ENCODE results near the gene CBR1.

The CBR1 gene

DNA sequence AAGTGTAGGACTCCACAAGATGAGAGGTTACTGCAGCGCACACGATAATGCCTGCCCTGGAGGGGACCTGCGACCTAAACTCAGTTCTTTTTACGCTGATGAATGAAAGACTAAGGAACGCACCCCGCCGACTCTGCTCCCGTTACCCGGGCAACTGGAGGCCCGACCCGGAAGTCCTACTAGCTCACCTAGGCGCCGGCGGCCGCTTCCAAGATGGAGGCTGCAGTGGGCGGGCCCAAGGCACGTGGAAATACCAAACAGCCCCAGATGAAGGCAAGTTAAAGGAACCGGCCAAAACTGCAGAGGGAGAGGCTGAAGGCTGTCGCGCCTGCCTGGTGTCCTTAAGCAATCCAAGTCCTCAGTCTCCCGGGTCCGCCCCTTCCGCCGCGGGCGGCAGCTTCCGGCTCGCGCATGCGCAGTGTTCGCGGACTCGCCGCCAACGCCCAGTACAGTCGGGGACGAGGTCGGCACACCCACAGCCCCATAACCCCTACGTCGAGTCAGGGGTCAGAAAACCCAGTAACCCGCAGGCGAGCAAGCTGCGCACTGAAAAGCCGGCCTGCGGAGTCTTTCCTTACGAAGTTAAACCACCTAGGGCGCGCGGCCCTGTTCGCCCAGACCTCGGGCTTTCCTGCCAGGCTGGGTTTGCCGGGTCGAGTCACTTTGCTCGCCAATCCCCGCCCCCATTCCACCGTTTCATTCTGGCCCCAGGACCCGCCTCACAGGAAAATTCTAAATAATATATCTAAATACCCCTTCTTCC is 9.5 kb upstream of the CBR1 start, which contains the start of gene SETD4:
SETD4 (minus strand) TSS at position 368 of the 763 bp plus-strand sequence. CDS start 1,638 bp downstream, outside the sequence.
- WGBS, 2 donors (ENCODE audit: extremely low coverage in 2 of 2, insufficient read length in 2 of 2, insufficient replicate concordance in 1 of 2): no CpG with 5 or more reads among the region's 57 CpGs
- no peak within 1 kb of the TSS for H2BK12ac ChIP-seq (ENCODE audit: low read length)
- peak; percentile 88 for DNase-seq (ENCODE audit: low spot score)
- peak within 1 kb of the TSS; percentile 81 for H3K4me2 ChIP-seq (ENCODE audit: insufficient read depth, low read length, poor library complexity, severe bottlenecking)
- H3K14ac ChIP-seq (ENCODE audit: low read length): peak within 1 kb of the TSS; percentile 3
- H3K4ac ChIP-seq (ENCODE audit: low read length): no peak within 1 kb of the TSS
- peak within 1 kb of the TSS; percentile 4 for H2BK15ac ChIP-seq (ENCODE audit: low read length)
- H3K36me3 ChIP-seq (replicated peaks in 1 of 2; ENCODE audit: control insufficient read depth in 2 of 2, insufficient read depth in 2 of 2, low read length in 2 of 2): peaks cover 18 to 36% of the 10 kb centered on the region in 2 donors
- H3K18ac ChIP-seq (ENCODE audit: low read length): peak within 1 kb of the TSS; percentile 94
- H3K9me3 ChIP-seq (replicated peaks in 1 of 2; ENCODE audit: control insufficient read depth in 2 of 2, insufficient read depth in 1 of 2, low read depth in 1 of 2, low read length in 2 of 2): no peaks in the 10 kb centered on the region
- peak within 1 kb of the TSS; percentile 88 for H2BK5ac ChIP-seq (ENCODE audit: low read length)
- H4K8ac ChIP-seq (ENCODE audit: low read depth, low read length): no peak within 1 kb of the TSS
- H3K27me3 ChIP-seq (ENCODE audit: control insufficient read depth in 3 of 3, insufficient read depth in 3 of 3, low read depth in 1 of 3, low read length in 3 of 3): peaks cover 0 to 6% (median 0%) of the 10 kb centered on the region in 3 experiments
- peak within 1 kb of the TSS; percentile 97 for H3K9ac ChIP-seq (ENCODE audit: low read depth, low read length, poor library complexity)
- H3K4me3 ChIP-seq (ENCODE audit: low read length in 2 of 2): peak within 1 kb of the TSS; percentile 81 to 96
- H3K27ac ChIP-seq (replicated peaks; ENCODE audit: low read length): peak within 1 kb of the TSS; percentile 96
- peak within 1 kb of the TSS; percentile 92 for H2AFZ ChIP-seq (ENCODE audit: low read length)
- no peak within 1 kb of the TSS for H4K91ac ChIP-seq (ENCODE audit: low read depth, low read length, poor library complexity)
- H3K79me1 ChIP-seq (ENCODE audit: low read depth, low read length): peaks cover 3% of the 10 kb centered on the region
- no peak within 1 kb of the TSS for H2BK120ac ChIP-seq (ENCODE audit: low read depth, low read length)
- H3K4me1 ChIP-seq (ENCODE audit: control insufficient read depth in 2 of 2, insufficient read depth in 1 of 2, low read depth in 1 of 2, low read length in 2 of 2): peaks cover 0 to 2% of the 10 kb centered on the region in 2 donors
- H3K23ac ChIP-seq (ENCODE audit: low read depth, low read length, poor library complexity): peak within 1 kb of the TSS; percentile 50
- H2AK5ac ChIP-seq (ENCODE audit: low read depth, low read length): no peak within 1 kb of the TSS

DNA sequence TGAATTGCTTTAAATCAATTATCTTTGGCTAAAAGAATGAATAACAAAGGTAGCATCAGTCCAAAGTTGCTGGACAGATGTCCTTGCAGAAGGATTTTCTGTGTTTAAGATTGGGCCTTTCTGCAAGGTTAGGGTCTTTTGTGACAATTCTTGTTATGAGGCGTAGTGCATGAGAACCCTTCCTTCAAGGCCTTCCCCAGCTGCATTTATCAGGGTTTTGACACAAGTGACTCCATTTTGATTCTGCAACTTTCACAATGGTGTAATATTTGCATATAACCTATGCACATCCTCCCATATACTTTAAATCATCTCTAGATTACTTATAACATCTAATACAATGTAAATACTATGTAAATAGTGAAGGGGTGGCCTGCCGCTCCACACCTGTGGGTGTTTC is 8.4 kb upstream of the CBR1 start:
- peaks cover 0 to 2% of the 10 kb centered on the region in 2 donors for H3K4me1 ChIP-seq (ENCODE audit: control insufficient read depth in 2 of 2, insufficient read depth in 1 of 2, low read depth in 1 of 2, low read length in 2 of 2)
- H3K18ac ChIP-seq (ENCODE audit: low read length): no peak overlapping the region
- H3K9ac ChIP-seq (ENCODE audit: low read depth, low read length, poor library complexity): no peak overlapping the region
- no peak overlapping the region for H3K23ac ChIP-seq (ENCODE audit: low read depth, low read length, poor library complexity)
- H3K27ac ChIP-seq (replicated peaks; ENCODE audit: low read length): no peak overlapping the region
- H2BK5ac ChIP-seq (ENCODE audit: low read length): no peak overlapping the region
- H3K79me1 ChIP-seq (ENCODE audit: low read depth, low read length): peaks cover 3% of the 10 kb centered on the region
- H2BK15ac ChIP-seq (ENCODE audit: low read length): no peak overlapping the region
- H3K9me3 ChIP-seq (replicated peaks in 1 of 2; ENCODE audit: control insufficient read depth in 2 of 2, insufficient read depth in 1 of 2, low read depth in 1 of 2, low read length in 2 of 2): no peaks in the 10 kb centered on the region
- no peak overlapping the region for H3K14ac ChIP-seq (ENCODE audit: low read length)
- H3K4me3 ChIP-seq (ENCODE audit: low read length in 2 of 2): no peak overlapping the region
- H2AFZ ChIP-seq (ENCODE audit: low read length): peak overlapping the region; percentile 92
- no CpG with 5 or more reads among the region's 2 CpGs for WGBS, 2 donors (ENCODE audit: extremely low coverage in 2 of 2, insufficient read length in 2 of 2, insufficient replicate concordance in 1 of 2)
- peaks cover 0 to 6% (median 0%) of the 10 kb centered on the region in 3 experiments for H3K27me3 ChIP-seq (ENCODE audit: control insufficient read depth in 3 of 3, insufficient read depth in 3 of 3, low read depth in 1 of 3, low read length in 3 of 3)
- no peak for DNase-seq (ENCODE audit: low spot score)
- H2BK120ac ChIP-seq (ENCODE audit: low read depth, low read length): no peak overlapping the region
- no peak overlapping the region for H4K91ac ChIP-seq (ENCODE audit: low read depth, low read length, poor library complexity)
- no peak overlapping the region for H4K8ac ChIP-seq (ENCODE audit: low read depth, low read length)
- H3K4ac ChIP-seq (ENCODE audit: low read length): no peak overlapping the region
- no peak overlapping the region for H3K4me2 ChIP-seq (ENCODE audit: insufficient read depth, low read length, poor library complexity, severe bottlenecking)
- no peak overlapping the region for H2AK5ac ChIP-seq (ENCODE audit: low read depth, low read length)
- no peak overlapping the region for H2BK12ac ChIP-seq (ENCODE audit: low read length)
- H3K36me3 ChIP-seq (replicated peaks in 1 of 2; ENCODE audit: control insufficient read depth in 2 of 2, insufficient read depth in 2 of 2, low read length in 2 of 2): peaks cover 8 to 25% of the 10 kb centered on the region in 2 donors

DNA sequence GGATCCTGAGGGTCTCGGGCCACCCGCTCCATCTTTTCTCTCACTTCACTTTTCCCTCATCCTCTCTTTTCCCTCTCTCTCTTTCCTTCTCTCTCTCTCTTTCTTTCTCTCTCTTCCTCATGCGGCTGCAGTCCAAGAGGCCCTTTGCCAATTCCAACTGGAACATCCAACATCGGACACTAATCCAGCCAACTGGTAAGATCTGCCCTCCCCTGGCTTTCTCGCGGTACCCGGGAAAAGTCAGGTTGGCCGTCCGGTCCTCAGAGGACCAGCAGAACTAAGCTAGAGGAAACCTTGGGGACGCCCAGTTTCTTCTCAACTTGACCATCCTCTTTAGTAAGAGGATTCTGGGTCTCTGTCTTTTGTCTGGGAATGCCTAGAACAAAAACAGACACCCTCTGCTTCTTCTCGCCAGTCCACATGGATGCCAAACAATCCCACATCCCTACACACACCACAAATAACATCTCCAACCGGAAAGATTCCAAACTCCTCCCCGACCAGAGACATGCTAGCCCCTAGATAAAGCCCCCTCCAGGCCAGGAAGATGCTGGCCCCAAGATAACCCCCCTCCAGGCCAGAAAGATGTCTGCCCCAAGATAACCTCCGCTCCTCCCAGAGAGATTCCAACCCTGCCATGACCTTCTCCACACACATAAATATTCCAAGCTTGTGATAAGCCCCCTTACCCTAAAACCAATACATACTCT is 6.3 kb upstream of the CBR1 start:
- no peak overlapping the region for H2AK5ac ChIP-seq (ENCODE audit: low read depth, low read length)
- no peak overlapping the region for H4K8ac ChIP-seq (ENCODE audit: low read depth, low read length)
- H3K9ac ChIP-seq (ENCODE audit: low read depth, low read length, poor library complexity): no peak overlapping the region
- no peak overlapping the region for H3K14ac ChIP-seq (ENCODE audit: low read length)
- H2AFZ ChIP-seq (ENCODE audit: low read length): peak overlapping the region; percentile 32
- no peak overlapping the region for H3K18ac ChIP-seq (ENCODE audit: low read length)
- no peak overlapping the region for H3K4me2 ChIP-seq (ENCODE audit: insufficient read depth, low read length, poor library complexity, severe bottlenecking)
- peaks cover 0 to 2% of the 10 kb centered on the region in 2 donors for H3K4me1 ChIP-seq (ENCODE audit: control insufficient read depth in 2 of 2, insufficient read depth in 1 of 2, low read depth in 1 of 2, low read length in 2 of 2)
- no peak overlapping the region for H3K4me3 ChIP-seq (ENCODE audit: low read length in 2 of 2)
- H2BK120ac ChIP-seq (ENCODE audit: low read depth, low read length): no peak overlapping the region
- H3K79me1 ChIP-seq (ENCODE audit: low read depth, low read length): peaks cover 3% of the 10 kb centered on the region
- DNase-seq (ENCODE audit: low spot score): no peak
- no peak overlapping the region for H3K23ac ChIP-seq (ENCODE audit: low read depth, low read length, poor library complexity)
- no CpG with 5 or more reads among the region's 14 CpGs for WGBS, 2 donors (ENCODE audit: extremely low coverage in 2 of 2, insufficient read length in 2 of 2, insufficient replicate concordance in 1 of 2)
- no peak overlapping the region for H4K91ac ChIP-seq (ENCODE audit: low read depth, low read length, poor library complexity)
- no peak overlapping the region for H2BK15ac ChIP-seq (ENCODE audit: low read length)
- H3K27ac ChIP-seq (replicated peaks; ENCODE audit: low read length): no peak overlapping the region
- H3K36me3 ChIP-seq (replicated peaks in 1 of 2; ENCODE audit: control insufficient read depth in 2 of 2, insufficient read depth in 2 of 2, low read length in 2 of 2): peaks cover 0 to 4% of the 10 kb centered on the region in 2 donors
- H2BK12ac ChIP-seq (ENCODE audit: low read length): no peak overlapping the region
- peaks cover 0 to 6% (median 0%) of the 10 kb centered on the region in 3 experiments for H3K27me3 ChIP-seq (ENCODE audit: control insufficient read depth in 3 of 3, insufficient read depth in 3 of 3, low read depth in 1 of 3, low read length in 3 of 3)
- no peak overlapping the region for H2BK5ac ChIP-seq (ENCODE audit: low read length)
- H3K4ac ChIP-seq (ENCODE audit: low read length): no peak overlapping the region
- peaks cover 0 to 1% of the 10 kb centered on the region in 2 donors for H3K9me3 ChIP-seq (replicated peaks in 1 of 2; ENCODE audit: control insufficient read depth in 2 of 2, insufficient read depth in 1 of 2, low read depth in 1 of 2, low read length in 2 of 2)

DNA sequence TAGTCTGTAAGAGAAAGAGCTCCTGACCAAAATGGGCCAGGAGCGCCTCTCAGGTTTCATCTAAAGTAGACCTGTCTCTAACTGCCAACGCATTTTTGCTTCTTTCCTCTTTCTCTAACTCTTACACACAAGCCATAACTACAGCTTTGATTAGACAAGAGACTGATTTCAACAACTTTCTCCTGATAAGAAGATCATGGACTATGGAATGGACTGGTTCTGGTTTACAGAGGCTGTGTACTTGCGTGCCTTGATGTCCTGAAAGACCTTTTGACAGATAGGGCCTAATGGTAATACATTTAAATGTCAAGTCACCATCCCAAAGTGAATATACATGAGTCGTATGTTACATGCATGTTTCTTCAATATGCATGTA is 5.8 kb upstream of the CBR1 start:
- Histone ChIP-seq H3K23ac (ENCODE audit: low read depth, low read length, poor library complexity) (no peak overlapping the region), H3K4ac (ENCODE audit: low read length) (no peak overlapping the region), H3K27me3 (ENCODE audit: control insufficient read depth in 3 of 3, insufficient read depth in 3 of 3, low read depth in 1 of 3, low read length in 3 of 3) (peaks cover 0 to 6% (median 0%) of the 10 kb centered on the region in 3 experiments), H3K9ac (ENCODE audit: low read depth, low read length, poor library complexity) (no peak overlapping the region), H3K14ac (ENCODE audit: low read length) (no peak overlapping the region), H3K9me3 (replicated peaks in 1 of 2; ENCODE audit: control insufficient read depth in 2 of 2, insufficient read depth in 1 of 2, low read depth in 1 of 2, low read length in 2 of 2) (peaks cover 4% of the 10 kb centered on the region in 2 donors), H3K27ac (replicated peaks; ENCODE audit: low read length) (no peak overlapping the region), H2BK12ac (ENCODE audit: low read length) (no peak overlapping the region), H3K4me2 (ENCODE audit: insufficient read depth, low read length, poor library complexity, severe bottlenecking) (no peak overlapping the region), H4K91ac (ENCODE audit: low read depth, low read length, poor library complexity) (no peak overlapping the region), H4K8ac (ENCODE audit: low read depth, low read length) (no peak overlapping the region), H2AFZ (ENCODE audit: low read length) (peak overlapping the region; percentile 32), H3K36me3 (replicated peaks in 1 of 2; ENCODE audit: control insufficient read depth in 2 of 2, insufficient read depth in 2 of 2, low read length in 2 of 2) (no peaks in the 10 kb centered on the region), H2AK5ac (ENCODE audit: low read depth, low read length) (no peak overlapping the region), H2BK5ac (ENCODE audit: low read length) (no peak overlapping the region), H3K4me1 (ENCODE audit: control insufficient read depth in 2 of 2, insufficient read depth in 1 of 2, low read depth in 1 of 2, low read length in 2 of 2) (peaks cover 0 to 2% of the 10 kb centered on the region in 2 donors), H3K4me3 (ENCODE audit: low read length in 2 of 2) (no peak overlapping the region), H2BK120ac (ENCODE audit: low read depth, low read length) (no peak overlapping the region), H2BK15ac (ENCODE audit: low read length) (no peak overlapping the region), H3K79me1 (ENCODE audit: low read depth, low read length) (peaks cover 3% of the 10 kb centered on the region), H3K18ac (ENCODE audit: low read length) (no peak overlapping the region)
- no CpG with 5 or more reads among the region's 4 CpGs for WGBS, 2 donors (ENCODE audit: extremely low coverage in 2 of 2, insufficient read length in 2 of 2, insufficient replicate concordance in 1 of 2)
- DNase-seq (ENCODE audit: low spot score): no peak
